Measurements from ENCODE around the gene BBS2. TPM values are rescaled to one million over a fixed set of nuclear protein-coding genes. Genes with fewer than 3 reads are reported as not detected.

BBS2 gene
- total and polyA plus RNA-seq, 4 donors = 14.0 to 70.0 (median 33.0) TPM

GRCh38 chr16:56560447-56560846 is 40.6 kb upstream of the BBS2 start:
- no peaks in the 10 kb centered on the region for H3K36me3 ChIP-seq (ENCODE audit: control insufficient read depth in 4 of 4, insufficient read depth in 4 of 4, low read length in 4 of 4)
- WGBS, 2 donors = 70 to 73% methylated on average over 1 of the region's 1 CpG

GRCh38 chr16:56559109-56559508 is 39.3 kb upstream of the BBS2 start:
- ATAC-seq (ENCODE audit: insufficient read depth, low FRiP score) = no peak
- Histone ChIP-seq H3K27me3 (ENCODE audit: control insufficient read depth in 3 of 3, insufficient read depth in 3 of 3, low read length in 2 of 3) (peaks cover 0 to 5% (median 0%) of the 10 kb centered on the region in 3 donors), H3K4me3 (no peak overlapping the region), H3K9me3 (ENCODE audit: control insufficient read depth in 4 of 4, insufficient read depth in 3 of 4, low read length in 3 of 4) (no peaks in the 10 kb centered on the region), H3K4me1 (ENCODE audit: control insufficient read depth in 5 of 5, insufficient read depth in 5 of 5, low read length in 5 of 5) (no peaks in the 10 kb centered on the region), H3K27ac (ENCODE audit: low read depth in 1 of 2, low read length in 1 of 2) (no peak overlapping the region), H3K9ac (ENCODE audit: insufficient read depth in 1 of 2, low read length in 2 of 2) (no peak overlapping the region), H3K36me3 (ENCODE audit: control insufficient read depth in 4 of 4, insufficient read depth in 4 of 4, low read length in 4 of 4) (no peaks in the 10 kb centered on the region)
- 84 to 92% methylated on average over 4 of the region's 4 CpGs for WGBS, 2 donors
- no peak for TF ChIP-seq CTCF (IDR thresholded peaks at IDR 0.05; ENCODE audit: control extremely low read depth, extremely low read depth)
- no peak for DNase-seq

More at GRCh38 chr16:56560447-56560846, 40.6 kb upstream of the BBS2 start:
- Histone ChIP-seq H3K9me3 (ENCODE audit: control insufficient read depth in 4 of 4, insufficient read depth in 3 of 4, low read length in 3 of 4) (no peaks in the 10 kb centered on the region), H3K4me1 (ENCODE audit: control insufficient read depth in 5 of 5, insufficient read depth in 5 of 5, low read length in 5 of 5) (no peaks in the 10 kb centered on the region), H3K27ac (ENCODE audit: low read depth in 1 of 2, low read length in 1 of 2) (no peak overlapping the region), H3K9ac (ENCODE audit: insufficient read depth in 1 of 2, low read length in 2 of 2) (no peak overlapping the region), H3K27me3 (ENCODE audit: control insufficient read depth in 3 of 3, insufficient read depth in 3 of 3, low read length in 2 of 3) (peaks cover 0 to 5% (median 0%) of the 10 kb centered on the region in 3 donors), H3K4me3 (no peak overlapping the region)
- TF ChIP-seq CTCF (IDR thresholded peaks at IDR 0.05; ENCODE audit: control extremely low read depth, extremely low read depth) = no peak
- DNase-seq (no peak), ATAC-seq (ENCODE audit: insufficient read depth, low FRiP score) (no peak)

- Histone ChIP-seq H3K4me1 (ENCODE audit: control insufficient read depth in 5 of 5, insufficient read depth in 5 of 5, low read length in 5 of 5) (no peaks in the 10 kb centered on the region), H3K4me3 (no peak overlapping the region), H3K36me3 (ENCODE audit: control insufficient read depth in 4 of 4, insufficient read depth in 4 of 4, low read length in 4 of 4) (no peaks in the 10 kb centered on the region), H3K9ac (ENCODE audit: insufficient read depth in 1 of 2, low read length in 2 of 2) (no peak overlapping the region), H3K27ac (ENCODE audit: low read depth in 1 of 2, low read length in 1 of 2) (no peak overlapping the region), H3K27me3 (ENCODE audit: control insufficient read depth in 3 of 3, insufficient read depth in 3 of 3, low read length in 2 of 3) (peaks cover 0 to 5% (median 0%) of the 10 kb centered on the region in 3 donors), H3K9me3 (ENCODE audit: control insufficient read depth in 4 of 4, insufficient read depth in 3 of 4, low read length in 3 of 4) (no peaks in the 10 kb centered on the region)
- WGBS, 2 donors = 80 to 85% methylated on average over 8 of the region's 8 CpGs
- DNase-seq = no peak
- TF ChIP-seq CTCF (IDR thresholded peaks at IDR 0.05; ENCODE audit: control extremely low read depth, extremely low read depth) = no peak
- no peak for ATAC-seq (ENCODE audit: insufficient read depth, low FRiP score)
Measured at GRCh38 chr16:56558024-56558747, 38.4 kb upstream of the BBS2 start.
